GM18519 (cell line): Measurements from ENCODE around the gene TTC39C.

Source experiments
- ATAC-seq: cut with Tn5 transposase; IDR thresholded peaks from one replicate; pipeline ENCODE4 v1.9.1; 2021; ENCODE audit warnings: mild to moderate bottlenecking, moderate library complexity; ENCODE audit not compliant: unreplicated experiment, low FRiP score

TTC39C gene

GRCh38 chr18:24075767-24076597 is 61.4 kb downstream of the TTC39C start:
- no peak for ATAC-seq

DNA sequence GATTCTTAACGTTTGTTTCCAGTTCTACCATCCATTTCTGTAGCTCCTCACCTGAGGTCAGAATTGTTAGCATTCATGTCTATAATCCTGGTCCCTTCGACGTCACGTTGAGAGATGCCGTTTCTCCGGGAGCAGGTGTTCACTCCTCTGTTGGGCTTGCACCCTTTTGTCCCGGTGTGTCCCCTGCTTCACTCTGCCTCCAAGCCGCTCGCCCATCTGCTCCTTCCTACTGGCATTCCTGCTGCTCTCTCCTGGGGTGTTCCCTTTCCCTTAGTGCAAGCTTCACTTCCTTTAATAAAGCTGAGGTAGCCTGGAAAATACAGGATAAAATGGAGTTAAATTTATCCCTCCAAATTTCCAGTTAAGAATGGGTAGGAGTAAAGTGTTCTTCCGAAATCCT is 62.4 kb downstream of the TTC39C start:
- no peak for ATAC-seq

DNA sequence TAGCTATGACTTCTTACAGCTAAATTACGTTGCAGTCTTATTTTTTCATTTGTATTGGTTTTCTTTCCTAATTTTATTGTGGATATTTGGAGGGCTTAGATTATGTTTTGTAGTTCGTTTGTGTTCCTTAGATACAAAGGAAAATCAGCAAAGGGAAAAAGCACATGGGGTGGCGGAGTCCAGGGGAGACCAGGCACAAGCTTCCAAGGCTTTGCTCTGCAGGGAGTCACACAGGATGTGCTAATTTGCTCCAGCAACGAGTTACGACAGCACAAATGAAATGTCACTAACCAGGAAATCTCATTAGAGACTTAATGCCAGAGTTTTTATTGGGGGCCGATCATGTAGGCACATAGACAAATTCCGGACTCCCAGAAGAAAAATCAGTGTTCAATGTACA is 63.8 kb downstream of the TTC39C start:
- no peak for ATAC-seq

DNA sequence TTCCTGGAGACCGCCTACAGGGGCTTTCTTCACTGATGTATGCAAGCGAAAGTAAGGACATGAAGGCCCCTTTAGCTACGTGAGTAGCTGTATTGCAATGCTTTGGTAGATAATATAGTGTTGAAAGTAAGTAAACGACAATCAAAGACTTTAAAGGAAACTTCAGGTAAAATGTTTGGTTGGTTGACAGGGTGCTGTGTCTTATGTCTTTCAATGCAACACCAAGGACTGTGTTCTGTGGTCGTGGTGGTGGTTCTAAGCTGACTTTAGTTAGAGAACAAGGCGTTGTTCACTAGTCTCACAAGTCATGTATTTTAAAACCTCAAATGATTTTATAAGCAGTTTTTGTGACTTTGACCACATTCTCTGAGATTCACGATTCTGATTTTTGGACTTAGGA is 66.3 kb downstream of the TTC39C start:
- ATAC-seq: no peak

- no peak for ATAC-seq
Measured at GRCh38 chr18:24083550-24083949, 69.0 kb downstream of the TTC39C start.

GRCh38 chr18:24086082-24086481 is 71.5 kb downstream of the TTC39C start:
- ATAC-seq: no peak

- ATAC-seq: no peak
Measured at GRCh38 chr18:24089076-24089475, 74.5 kb downstream of the TTC39C start.

DNA sequence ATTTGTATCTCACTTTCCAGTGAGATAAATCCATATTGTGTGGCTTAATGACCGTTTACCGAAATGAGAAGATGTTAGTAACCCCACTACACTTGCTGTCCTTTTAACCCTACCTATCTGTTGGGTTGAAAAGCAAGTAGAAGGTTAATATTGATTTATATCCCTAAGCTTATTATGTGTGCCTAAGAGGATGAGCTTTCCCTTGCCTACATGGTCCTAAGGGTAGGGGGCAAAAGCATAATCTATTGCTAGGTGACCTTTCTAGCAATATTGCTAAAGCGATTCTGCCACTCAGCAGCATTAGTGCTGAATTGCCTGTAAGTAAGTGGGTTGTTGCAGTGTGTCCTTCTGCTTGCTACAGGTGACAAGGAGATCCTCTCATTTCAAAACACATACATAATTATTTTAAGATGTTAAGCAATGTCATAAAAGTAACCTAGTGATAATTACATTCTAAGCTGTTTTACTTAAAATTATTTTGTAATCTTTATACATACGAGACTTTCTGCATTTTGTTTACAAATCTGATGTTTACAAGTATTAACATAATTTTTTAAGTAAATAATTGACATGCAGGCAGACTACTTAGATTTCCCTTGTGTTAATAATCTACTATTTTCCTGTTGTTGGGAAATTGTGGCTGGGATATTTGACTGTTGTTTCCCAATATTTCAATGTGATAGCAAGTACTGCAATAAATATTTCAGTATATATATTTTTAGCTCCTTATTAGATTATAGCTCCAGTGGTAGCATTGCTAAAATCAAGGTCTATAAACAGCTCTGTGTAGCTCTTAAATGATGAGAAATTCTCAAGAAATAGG is 75.2 kb downstream of the TTC39C start:
- no peak for ATAC-seq

GRCh38 chr18:24090876-24091275 is 76.3 kb downstream of the TTC39C start:
- no peak for ATAC-seq

DNA sequence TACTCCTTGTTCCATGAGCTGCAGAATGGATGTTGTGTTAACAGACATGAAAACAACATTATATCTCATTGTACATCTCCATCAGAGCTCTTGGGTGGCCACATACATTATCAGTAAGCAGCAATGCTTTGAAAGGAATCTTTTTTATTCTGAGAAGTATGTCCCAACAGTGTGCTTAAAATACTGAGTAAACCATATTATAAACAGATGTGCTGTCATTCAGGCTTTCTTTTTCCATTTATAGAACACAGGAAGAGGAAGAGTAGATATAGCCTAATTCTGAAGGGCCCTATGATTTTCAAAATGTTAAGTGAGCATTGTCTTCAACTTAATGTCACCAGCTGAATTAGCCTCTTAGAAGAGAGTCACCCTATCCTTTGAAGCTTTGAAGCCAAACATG is 80.0 kb downstream of the TTC39C start:
- ATAC-seq: no peak

GRCh38 chr18:24095976-24096375 is 81.4 kb downstream of the TTC39C start:
- no peak for ATAC-seq

DNA sequence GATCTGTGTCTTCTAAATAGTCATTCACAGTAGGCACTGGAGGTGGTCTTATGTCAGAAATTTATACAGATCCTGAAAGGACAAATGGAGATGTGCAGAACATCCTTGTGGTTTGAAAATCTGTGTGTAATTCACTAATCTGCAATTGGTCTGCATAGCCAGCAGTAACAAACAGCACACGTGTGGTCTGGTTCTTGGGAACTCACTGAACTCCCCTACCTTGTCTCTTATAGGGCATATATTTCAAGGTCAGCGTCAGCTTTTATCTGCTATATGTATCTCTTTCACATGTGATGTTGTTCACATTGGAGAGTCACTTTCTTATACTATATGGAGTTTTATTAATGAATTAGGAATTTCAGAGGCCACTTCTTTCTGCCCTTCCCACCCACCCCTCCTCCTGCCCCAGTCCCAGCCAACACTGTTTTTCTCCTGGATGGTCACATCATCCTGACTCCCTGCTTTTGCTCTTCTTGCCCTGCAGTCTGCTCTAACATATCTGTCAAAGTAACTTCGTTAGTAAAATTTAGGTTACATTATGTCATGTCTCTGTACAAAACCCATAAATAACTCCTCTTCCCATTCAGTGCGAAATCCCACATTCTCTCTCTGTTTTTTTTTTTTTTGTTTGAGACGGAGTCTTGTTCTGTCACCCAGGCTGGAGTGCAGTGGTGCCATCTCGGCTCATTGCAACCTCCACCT is 88.9 kb downstream of the TTC39C start:
- no peak for ATAC-seq

- no peak for ATAC-seq
Measured at GRCh38 chr18:24104486-24104885, 89.9 kb downstream of the TTC39C start.

DNA sequence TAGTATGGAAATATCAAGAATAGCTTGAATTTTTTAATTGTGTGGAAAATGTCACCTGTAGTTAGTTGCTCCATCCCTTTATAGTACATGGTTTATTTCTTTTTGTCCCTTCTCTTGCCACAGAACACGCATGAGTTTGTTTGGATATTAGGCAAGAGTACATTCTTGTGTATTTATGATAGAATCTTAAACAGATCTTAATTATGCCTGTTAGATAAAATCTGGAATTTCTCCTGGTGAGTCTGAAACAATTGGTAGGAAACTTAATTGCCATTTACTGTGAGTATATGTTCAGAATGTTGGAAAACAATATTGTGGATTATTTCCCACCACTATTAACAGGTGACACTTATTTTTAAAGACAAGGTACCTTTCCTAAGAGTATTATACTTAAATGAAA is 94.1 kb downstream of the TTC39C start:
- ATAC-seq: no peak

GRCh38 chr18:24111936-24112335 is 97.4 kb downstream of the TTC39C start:
- no peak for ATAC-seq

DNA sequence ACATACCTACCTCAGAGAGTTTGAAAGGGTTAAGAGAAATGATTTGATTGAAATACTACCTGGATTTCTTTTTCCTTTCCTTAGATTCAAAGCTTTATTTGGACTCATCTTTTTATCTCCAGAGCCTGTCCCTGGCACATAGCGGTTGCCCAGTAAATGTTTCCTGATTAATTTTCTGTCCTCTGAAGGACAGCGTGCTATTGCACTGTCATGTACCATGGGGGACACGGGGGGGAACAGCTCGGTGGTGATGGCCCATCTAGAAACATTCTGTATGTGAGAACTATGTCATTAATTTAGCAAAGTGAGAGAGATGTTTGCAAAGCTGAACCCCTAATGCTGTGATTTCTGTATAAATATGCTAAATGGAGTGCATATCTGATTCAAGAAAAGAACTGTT is 97.9 kb downstream of the TTC39C start:
- ATAC-seq: no peak

DNA sequence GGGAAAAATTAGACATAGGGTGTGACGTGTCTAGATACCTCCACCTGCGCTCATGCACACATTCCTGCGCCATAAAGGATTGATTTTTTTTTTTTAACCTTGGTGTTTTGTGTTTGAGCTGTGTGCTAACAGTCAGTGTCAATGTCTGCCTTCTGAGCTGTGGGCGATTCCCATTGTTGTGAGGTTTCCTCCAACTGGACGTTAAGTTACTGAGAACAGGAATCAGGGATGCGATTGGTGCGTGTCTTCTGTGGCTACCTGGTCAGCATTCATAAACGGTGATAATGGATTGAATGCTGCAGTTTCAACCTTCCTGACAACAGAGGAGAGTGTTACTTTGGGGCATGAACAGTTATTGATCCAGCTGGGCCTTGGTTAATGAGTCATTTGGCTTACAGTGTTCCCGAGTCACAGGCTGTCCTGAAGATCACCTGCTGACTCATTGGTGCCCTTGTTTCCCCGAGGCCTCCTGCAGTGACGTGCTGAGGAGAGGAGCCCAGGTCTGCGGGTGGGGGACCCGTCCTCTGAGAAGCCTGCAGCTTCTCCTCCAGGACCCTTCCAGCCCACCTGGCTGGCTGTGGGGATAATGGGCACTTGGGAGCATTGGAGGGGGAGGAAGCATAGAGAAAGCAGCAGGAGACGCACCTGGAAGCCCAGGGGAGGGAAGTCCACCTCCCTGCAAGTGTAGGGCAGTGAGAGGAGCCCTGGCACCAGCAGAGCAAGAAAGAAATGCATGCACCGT is 98.5 kb downstream of the TTC39C start:
- ATAC-seq: no peak

DNA sequence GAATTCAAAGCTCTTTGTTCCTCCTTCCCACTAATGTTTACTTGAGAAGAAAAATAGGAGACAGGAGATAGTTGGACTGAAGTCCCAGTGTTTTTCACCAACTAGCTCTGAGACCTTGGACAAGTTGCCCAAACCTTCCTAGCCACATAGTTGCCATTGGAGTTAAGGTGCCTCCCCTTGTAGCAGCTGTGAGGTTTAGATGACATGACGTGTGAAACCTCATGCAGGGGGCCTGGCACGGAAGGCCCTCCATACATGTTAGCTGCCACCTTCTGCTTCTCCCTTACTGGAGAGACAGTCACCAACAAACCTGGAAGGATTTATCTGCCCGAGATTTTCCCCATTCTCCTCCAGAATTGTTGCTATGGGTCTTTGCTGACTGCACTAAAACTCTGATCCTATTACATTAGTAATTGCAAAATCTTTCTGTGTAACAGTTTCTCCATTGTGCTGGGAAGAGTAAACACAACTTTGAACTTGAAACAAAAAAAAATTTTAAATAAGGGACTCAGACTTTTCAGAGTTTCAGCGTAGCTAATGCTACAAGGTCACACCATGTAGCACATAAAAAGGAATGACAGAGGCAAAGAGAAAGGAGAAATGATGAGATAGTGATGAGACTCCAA is 100.5 kb downstream of the TTC39C start:
- ATAC-seq: no peak

DNA sequence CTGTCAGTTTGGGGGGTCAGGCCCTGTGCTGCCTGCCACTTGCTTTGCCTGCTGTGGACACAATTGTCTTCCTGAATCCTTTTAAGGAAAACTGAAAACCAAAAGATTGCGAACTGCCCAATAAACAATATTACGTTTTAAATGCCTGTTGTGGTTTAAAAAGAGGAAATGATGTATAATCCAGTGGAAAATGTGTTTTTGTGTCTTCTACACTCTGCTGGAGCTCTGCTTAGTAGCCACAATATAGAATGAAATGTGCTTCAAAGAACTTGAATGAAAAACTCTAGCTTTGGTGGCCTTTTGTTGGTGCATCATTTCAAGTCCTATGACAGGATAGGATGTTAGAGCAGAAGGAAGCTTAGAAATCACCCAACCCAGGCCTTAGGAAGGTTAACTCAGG is 101.1 kb downstream of the TTC39C start:
- no peak for ATAC-seq
